ENCODE data around the gene STAMBP.

Gene STAMBP

GRCh38 chr2:73850009-73850408 lies 21.2 kb downstream of the STAMBP start:
- H3K36me3 ChIP-seq (ENCODE audit: control insufficient read depth, insufficient read depth, low read length): peaks cover 15% of the 10 kb centered on the region
- H3K4me3 ChIP-seq (replicated peaks; ENCODE audit: low read depth, low read length): no peak overlapping the region
- no peak for DNase-seq (ENCODE audit: extremely low read depth, insufficient read length)
- no peak for TF ChIP-seq CTCF (IDR thresholded peaks at IDR 0.05; ENCODE audit: insufficient read depth, low read length, poor library complexity, severe bottlenecking)
- H3K27me3 ChIP-seq (replicated peaks; ENCODE audit: control insufficient read depth, insufficient read depth, low read length): no peaks in the 10 kb centered on the region

DNA sequence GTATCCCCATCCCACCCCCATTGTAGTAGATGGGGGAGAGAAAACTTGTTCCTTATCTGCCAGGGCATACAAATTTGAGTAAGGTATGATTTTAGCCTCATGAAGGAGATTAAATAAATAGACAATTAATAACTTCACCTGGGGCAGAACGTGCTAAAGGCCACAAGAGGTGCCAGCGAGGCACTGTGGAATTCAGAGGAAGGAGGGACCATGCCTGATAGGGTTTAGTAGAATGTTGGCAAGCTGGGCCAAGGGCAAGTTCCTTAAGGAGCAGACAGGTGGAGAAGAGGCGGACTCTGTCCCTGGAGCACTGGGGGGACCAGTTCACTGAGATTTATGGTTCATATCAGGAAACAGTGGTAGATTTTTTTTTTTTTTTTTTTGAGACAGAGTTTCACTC lies 22.5 kb downstream of the STAMBP start:
- H3K36me3 ChIP-seq (ENCODE audit: control insufficient read depth, insufficient read depth, low read length): peaks cover 16% of the 10 kb centered on the region
- no peak overlapping the region for H3K4me3 ChIP-seq (replicated peaks; ENCODE audit: low read depth, low read length)
- no peaks in the 10 kb centered on the region for H3K27me3 ChIP-seq (replicated peaks; ENCODE audit: control insufficient read depth, insufficient read depth, low read length)
- DNase-seq (ENCODE audit: extremely low read depth, insufficient read length): no peak
- peak; percentile 41 for TF ChIP-seq CTCF (IDR thresholded peaks at IDR 0.05; ENCODE audit: insufficient read depth, low read length, poor library complexity, severe bottlenecking)

DNA sequence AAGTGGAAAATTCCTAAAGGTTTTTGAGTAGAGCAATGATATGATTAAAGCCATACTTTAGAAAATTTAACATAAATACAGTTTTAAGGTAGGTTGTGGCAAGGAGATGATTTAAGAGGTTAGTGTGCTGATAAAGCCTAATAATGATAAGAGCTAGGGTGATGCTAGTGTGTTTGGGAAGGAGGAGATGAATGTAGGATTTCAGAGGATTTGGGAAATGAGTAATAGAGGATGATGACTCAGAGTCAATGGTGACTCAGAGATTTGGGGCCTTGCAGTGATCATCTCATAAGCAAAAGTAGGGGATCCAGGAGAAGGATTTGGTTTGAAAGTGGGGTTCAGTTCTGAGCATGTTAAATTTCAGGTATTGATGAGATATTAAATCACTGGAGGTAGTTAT lies 23.3 kb downstream of the STAMBP start:
- DNase-seq (ENCODE audit: extremely low read depth, insufficient read length): no peak
- Histone ChIP-seq H3K27me3 (replicated peaks; ENCODE audit: control insufficient read depth, insufficient read depth, low read length) (no peaks in the 10 kb centered on the region), H3K4me3 (replicated peaks; ENCODE audit: low read depth, low read length) (no peak overlapping the region), H3K36me3 (ENCODE audit: control insufficient read depth, insufficient read depth, low read length) (peaks cover 19% of the 10 kb centered on the region)
- TF ChIP-seq CTCF (IDR thresholded peaks at IDR 0.05; ENCODE audit: insufficient read depth, low read length, poor library complexity, severe bottlenecking): no peak

DNA sequence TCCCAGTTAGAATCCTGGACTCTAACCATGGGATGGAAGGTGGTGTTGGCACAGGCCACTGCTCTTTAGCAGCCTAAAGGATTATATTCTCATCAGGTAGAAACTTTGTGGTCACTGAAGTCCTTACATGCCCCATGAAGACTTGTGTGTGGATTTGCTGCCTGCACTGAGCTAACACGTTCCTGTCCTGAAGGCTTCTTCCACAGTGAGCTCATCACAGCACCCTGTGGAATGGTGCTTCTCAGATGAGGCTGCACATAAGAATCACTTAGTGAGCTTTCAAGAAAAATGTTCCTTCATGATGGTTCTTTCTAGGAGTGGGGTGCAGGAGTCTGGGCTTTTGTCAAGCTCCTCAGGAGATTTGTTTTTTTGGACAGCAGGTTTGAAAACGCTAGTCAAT lies 26.8 kb downstream of the STAMBP start:
- no peak overlapping the region for H3K4me3 ChIP-seq (replicated peaks; ENCODE audit: low read depth, low read length)
- peaks cover 16% of the 10 kb centered on the region for H3K36me3 ChIP-seq (ENCODE audit: control insufficient read depth, insufficient read depth, low read length)
- TF ChIP-seq CTCF (IDR thresholded peaks at IDR 0.05; ENCODE audit: insufficient read depth, low read length, poor library complexity, severe bottlenecking): no peak
- no peak for DNase-seq (ENCODE audit: extremely low read depth, insufficient read length)
- H3K27me3 ChIP-seq (replicated peaks; ENCODE audit: control insufficient read depth, insufficient read depth, low read length): no peaks in the 10 kb centered on the region

- H3K4me3 ChIP-seq (replicated peaks; ENCODE audit: low read depth, low read length): no peak overlapping the region
- peaks cover 16% of the 10 kb centered on the region for H3K36me3 ChIP-seq (ENCODE audit: control insufficient read depth, insufficient read depth, low read length)
- TF ChIP-seq CTCF (IDR thresholded peaks at IDR 0.05; ENCODE audit: insufficient read depth, low read length, poor library complexity, severe bottlenecking): no peak
- H3K27me3 ChIP-seq (replicated peaks; ENCODE audit: control insufficient read depth, insufficient read depth, low read length): no peaks in the 10 kb centered on the region
- no peak for DNase-seq (ENCODE audit: extremely low read depth, insufficient read length)
Measured at GRCh38 chr2:73856214-73856613, 27.5 kb downstream of the STAMBP start.
